ENCODE measurements around the gene NOC2L. TPM values are rescaled to one million over a fixed set of nuclear protein-coding genes. Genes with fewer than 3 reads are reported as not detected.

Gene NOC2L
- polyA plus RNA-seq, 1 donor from 2014 or later: 64.9 TPM

- Mint-ChIP-seq H3K27me3 (peaks cover 47% of the 10 kb centered on the region), H3K9me3 (peaks cover 0 to 2% (median 0%) of the 10 kb centered on the region in 3 donors), H3K4me3 (no peak overlapping the region), H3K36me3 (no peaks in the 10 kb centered on the region), H3K4me1 (peaks cover 4 to 12% (median 10%) of the 10 kb centered on the region in 3 donors), H3K27ac (no peak overlapping the region)
Measured at GRCh38 chr1:919271-919872, 39.7 kb downstream of the NOC2L start.

- Mint-ChIP-seq H3K36me3 (no peaks in the 10 kb centered on the region), H3K9me3 (peaks cover 0 to 2% (median 0%) of the 10 kb centered on the region in 3 donors), H3K27me3 (peaks cover 51% of the 10 kb centered on the region), H3K27ac (no peak overlapping the region), H3K4me1 (peaks cover 4 to 12% (median 10%) of the 10 kb centered on the region in 3 donors), H3K4me3 (no peak overlapping the region)
Measured at GRCh38 chr1:918843-919242, 40.2 kb downstream of the NOC2L start.

- Mint-ChIP-seq H3K4me3 (no peak overlapping the region), H3K27me3 (peaks cover 51% of the 10 kb centered on the region), H3K9me3 (peaks cover 0 to 2% (median 0%) of the 10 kb centered on the region in 3 donors), H3K27ac (no peak overlapping the region), H3K36me3 (no peaks in the 10 kb centered on the region), H3K4me1 (peaks cover 4 to 11% (median 9%) of the 10 kb centered on the region in 3 donors)
Measured at GRCh38 chr1:918353-918752, 40.7 kb downstream of the NOC2L start.

GRCh38 chr1:917466-918091, 41.5 kb downstream of the NOC2L start:
- no peaks in the 10 kb centered on the region for H3K36me3 Mint-ChIP-seq
- peaks cover 45% of the 10 kb centered on the region for H3K27me3 Mint-ChIP-seq
- H3K4me1 Mint-ChIP-seq: peaks cover 4 to 8% (median 6%) of the 10 kb centered on the region in 3 donors
- no peak overlapping the region for H3K27ac Mint-ChIP-seq
- peaks cover 0 to 2% (median 0%) of the 10 kb centered on the region in 3 donors for H3K9me3 Mint-ChIP-seq
- H3K4me3 Mint-ChIP-seq: no peak overlapping the region

- H3K4me1 Mint-ChIP-seq: peaks cover 4 to 8% (median 6%) of the 10 kb centered on the region in 3 donors
- no peaks in the 10 kb centered on the region for H3K36me3 Mint-ChIP-seq
- peaks cover 40% of the 10 kb centered on the region for H3K27me3 Mint-ChIP-seq
- no peak overlapping the region for H3K27ac Mint-ChIP-seq
- H3K9me3 Mint-ChIP-seq: peaks cover 0 to 2% (median 0%) of the 10 kb centered on the region in 3 donors
- no peak overlapping the region for H3K4me3 Mint-ChIP-seq
Measured at GRCh38 chr1:917076-917459, 42.0 kb downstream of the NOC2L start.

GRCh38 chr1:916173-917075, 42.6 kb downstream of the NOC2L start:
- H3K36me3 Mint-ChIP-seq: no peaks in the 10 kb centered on the region
- H3K27me3 Mint-ChIP-seq: peaks cover 36% of the 10 kb centered on the region
- no peak overlapping the region for H3K27ac Mint-ChIP-seq
- no peak overlapping the region for H3K4me3 Mint-ChIP-seq
- peaks cover 4 to 7% (median 5%) of the 10 kb centered on the region in 3 donors for H3K4me1 Mint-ChIP-seq
- peaks cover 0 to under 1% (median 0%) of the 10 kb centered on the region in 3 donors for H3K9me3 Mint-ChIP-seq

- Mint-ChIP-seq H3K4me3 (peak overlapping the region in 1 of 4 donors; percentile 50), H3K9me3 (no peaks in the 10 kb centered on the region), H3K27ac (no peak overlapping the region), H3K4me1 (peaks cover 1 to 3% (median 1%) of the 10 kb centered on the region in 3 donors), H3K36me3 (no peaks in the 10 kb centered on the region), H3K27me3 (peaks cover 39% of the 10 kb centered on the region)
Measured at GRCh38 chr1:915295-916172, 43.5 kb downstream of the NOC2L start.

- Mint-ChIP-seq H3K27me3 (peaks cover 35% of the 10 kb centered on the region), H3K9me3 (no peaks in the 10 kb centered on the region), H3K4me3 (peak overlapping the region in 1 of 4 donors; percentile 50), H3K36me3 (no peaks in the 10 kb centered on the region), H3K4me1 (peaks cover 0 to 2% (median 0%) of the 10 kb centered on the region in 3 donors), H3K27ac (no peak overlapping the region)
Measured at GRCh38 chr1:914891-915280, 44.2 kb downstream of the NOC2L start.

- no peaks in the 10 kb centered on the region for H3K36me3 Mint-ChIP-seq
- H3K27ac Mint-ChIP-seq: no peak overlapping the region
- H3K27me3 Mint-ChIP-seq: peaks cover 32% of the 10 kb centered on the region
- no peak overlapping the region for H3K4me3 Mint-ChIP-seq
- peaks cover 0 to 2% (median 0%) of the 10 kb centered on the region in 3 donors for H3K4me1 Mint-ChIP-seq
- no peaks in the 10 kb centered on the region for H3K9me3 Mint-ChIP-seq
Measured at GRCh38 chr1:914131-914890, 44.7 kb downstream of the NOC2L start.

GRCh38 chr1:913491-914130, 45.4 kb downstream of the NOC2L start:
- Mint-ChIP-seq H3K4me1 (peaks cover 0 to 2% (median 0%) of the 10 kb centered on the region in 3 donors), H3K4me3 (no peak overlapping the region), H3K27ac (no peak overlapping the region), H3K27me3 (peaks cover 31% of the 10 kb centered on the region), H3K9me3 (no peaks in the 10 kb centered on the region), H3K36me3 (no peaks in the 10 kb centered on the region)

- H3K27ac Mint-ChIP-seq: no peak overlapping the region
- peaks cover 0 to 2% (median 0%) of the 10 kb centered on the region in 3 donors for H3K4me1 Mint-ChIP-seq
- peaks cover 0 to 1% (median 0%) of the 10 kb centered on the region in 3 donors for H3K9me3 Mint-ChIP-seq
- peaks cover 28% of the 10 kb centered on the region for H3K27me3 Mint-ChIP-seq
- peak overlapping the region in 1 of 4 donors; percentile 65 for H3K4me3 Mint-ChIP-seq
- H3K36me3 Mint-ChIP-seq: no peaks in the 10 kb centered on the region
Measured at GRCh38 chr1:912740-913301, 46.2 kb downstream of the NOC2L start.

- no peaks in the 10 kb centered on the region for H3K36me3 Mint-ChIP-seq
- no peak overlapping the region for H3K27ac Mint-ChIP-seq
- peaks cover 0 to 1% (median 0%) of the 10 kb centered on the region in 3 donors for H3K9me3 Mint-ChIP-seq
- H3K27me3 Mint-ChIP-seq: peaks cover 28% of the 10 kb centered on the region
- no peak overlapping the region for H3K4me3 Mint-ChIP-seq
- H3K4me1 Mint-ChIP-seq: peaks cover 0 to 2% (median 0%) of the 10 kb centered on the region in 3 donors
Measured at GRCh38 chr1:911875-912739, 46.9 kb downstream of the NOC2L start.

Measured in IgD-negative memory B cell (primary cell).